Osteoblast (primary cell): ENCODE data around the gene POLD2. TPM values are rescaled to one million over a fixed set of nuclear protein-coding genes. Genes with fewer than 3 reads are reported as not detected.

Experiments
- DNase-seq: peaks from one replicate; pipeline ENCODE4 v3.0.0; 2011; ENCODE audit warnings: low spot score, mixed read lengths; ENCODE audit not compliant: insufficient read length; ENCODE audit errors: missing footprints
- H2AFZ ChIP-seq: 2 replicates; pipeline ENCODE4 v1.6.0; 2011; ENCODE audit warnings: mild to moderate bottlenecking, low read length
- H3K27ac ChIP-seq: 2 replicates; pipeline ENCODE4 v1.5.1; 2011; ENCODE audit warnings: mild to moderate bottlenecking, low read depth, low read length, moderate library complexity
- H3K27me3 ChIP-seq: 2 replicates; pipeline ENCODE4 v1.6.0; 2012; ENCODE audit warnings: mild to moderate bottlenecking, control low read depth, inconsistent platforms, low read length, moderate library complexity; ENCODE audit not compliant: insufficient read depth
- H3K36me3 ChIP-seq: 2 replicates; pipeline ENCODE4 v1.5.1; 2011; ENCODE audit warnings: mild to moderate bottlenecking, low read length, control low read depth, moderate library complexity; ENCODE audit not compliant: insufficient read depth
- H3K4me1 ChIP-seq: 2 replicates; pipeline ENCODE4 v1.5.1; 2011; ENCODE audit warnings: mild to moderate bottlenecking, low read length, control low read depth, moderate library complexity; ENCODE audit not compliant: insufficient read depth
- H3K4me2 ChIP-seq: 2 replicates; pipeline ENCODE4 v1.6.0; 2011; ENCODE audit warnings: mild to moderate bottlenecking, low read length; ENCODE audit not compliant: insufficient read depth
- H3K4me3 ChIP-seq: fragments of 200-600 bp; sonication (generic); 3 replicates; pipeline ENCODE4 v1.5.1; 2012; ENCODE audit warnings: mild to moderate bottlenecking, low read length, inconsistent platforms; ENCODE audit not compliant: insufficient read depth
- H3K79me2 ChIP-seq: 2 replicates; pipeline ENCODE4 v1.6.0; 2012; ENCODE audit warnings: mild to moderate bottlenecking, low read length, control low read depth, inconsistent platforms; ENCODE audit not compliant: insufficient read depth
- H3K9me3 ChIP-seq: 2 replicates; pipeline ENCODE4 v1.5.1; 2011; ENCODE audit warnings: low read depth, low read length, control low read depth
- H4K20me1 ChIP-seq: 2 replicates; pipeline ENCODE4 v1.6.0; 2012; ENCODE audit warnings: mild to moderate bottlenecking, low read length, control low read depth; ENCODE audit not compliant: insufficient read depth
- CTCF ChIP-seq: IDR thresholded peaks from 2 replicates; pipeline ENCODE4 v1.5.1; 2011; ENCODE audit warnings: mild to moderate bottlenecking, low read depth, low read length, moderate library complexity; ENCODE audit errors: extremely low read depth
- total RNA-seq: library from RNA; depleted of rRNA; stranded (reverse); fragments of >200 nt; gene quantifications from 2 replicates; pipeline ENCODE4 v1.2.3, GENCODE V29; 2012

POLD2 gene
- total RNA-seq, 1 donor: 80.3 TPM

- Histone ChIP-seq H4K20me1 (peaks cover 37% of the 10 kb centered on the region), H3K9me3 (no peaks in the 10 kb centered on the region), H3K27ac (no peak overlapping the region), H3K4me2 (no peak overlapping the region), H3K4me1 (no peaks in the 10 kb centered on the region), H3K36me3 (peaks cover 66% of the 10 kb centered on the region), H3K79me2 (peaks cover 24% of the 10 kb centered on the region), H2AFZ (no peak overlapping the region), H3K27me3 (no peaks in the 10 kb centered on the region), H3K4me3 (no peak overlapping the region)
- TF ChIP-seq CTCF: no peak
- peak; percentile 83 for DNase-seq
These were observed 10.2 kb downstream of the POLD2 start for GRCh38 chr7:44112997-44113763.

DNA sequence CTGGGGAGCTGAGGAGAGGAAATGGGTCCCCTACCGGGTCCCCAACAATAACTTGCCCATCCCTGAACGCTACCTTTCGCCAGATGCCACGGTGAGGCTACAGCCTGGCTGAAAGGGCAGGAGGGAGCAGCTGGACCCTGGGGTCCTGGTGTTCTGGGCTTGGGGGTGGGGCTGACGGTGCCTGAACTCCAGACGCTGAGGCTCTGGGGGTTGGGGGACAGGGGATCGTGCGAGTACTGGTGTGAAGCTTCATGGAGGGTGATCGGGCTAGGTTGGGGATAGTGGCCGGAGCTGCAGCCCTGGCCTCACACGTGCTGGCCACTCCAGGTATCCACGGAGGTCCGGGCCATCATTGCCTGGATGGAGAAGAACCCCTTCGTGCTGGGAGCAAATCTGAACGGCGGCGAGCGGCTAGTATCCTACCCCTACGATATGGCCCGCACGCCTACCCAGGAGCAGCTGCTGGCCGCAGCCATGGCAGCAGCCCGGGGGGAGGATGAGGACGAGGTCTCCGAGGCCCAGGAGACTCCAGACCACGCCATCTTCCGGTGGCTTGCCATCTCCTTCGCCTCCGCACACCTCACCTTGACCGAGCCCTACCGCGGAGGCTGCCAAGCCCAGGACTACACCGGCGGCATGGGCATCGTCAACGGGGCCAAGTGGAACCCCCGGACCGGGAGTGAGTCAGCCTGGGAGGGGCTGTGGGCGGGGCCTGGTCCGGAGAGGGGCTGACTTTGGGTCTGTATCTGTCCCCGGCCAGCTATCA lies 10.9 kb downstream of the POLD2 start:
- Histone ChIP-seq H3K4me2 (no peak overlapping the region), H4K20me1 (peaks cover 41% of the 10 kb centered on the region), H3K27me3 (no peaks in the 10 kb centered on the region)

GRCh38 chr7:44111761-44112160 lies 11.6 kb downstream of the POLD2 start:
- H3K4me3 ChIP-seq: no peak overlapping the region
- H3K27me3 ChIP-seq: no peaks in the 10 kb centered on the region
- H3K79me2 ChIP-seq: peaks cover 34% of the 10 kb centered on the region
- no peak overlapping the region for H3K4me2 ChIP-seq
- no peaks in the 10 kb centered on the region for H3K9me3 ChIP-seq
- H3K27ac ChIP-seq: no peak overlapping the region
- DNase-seq: peak; percentile 87
- peaks cover 77% of the 10 kb centered on the region for H3K36me3 ChIP-seq
- H4K20me1 ChIP-seq: peaks cover 47% of the 10 kb centered on the region
- no peak overlapping the region for H2AFZ ChIP-seq
- no peak for TF ChIP-seq CTCF
- peaks cover 3% of the 10 kb centered on the region for H3K4me1 ChIP-seq

More for the DNA sequence above, 10.9 kb downstream of the POLD2 start:
- peaks cover 71% of the 10 kb centered on the region for H3K36me3 ChIP-seq
- H2AFZ ChIP-seq: no peak overlapping the region
- no peak overlapping the region for H3K4me3 ChIP-seq
- H3K9me3 ChIP-seq: no peaks in the 10 kb centered on the region
- H3K4me1 ChIP-seq: no peaks in the 10 kb centered on the region
- no peak for TF ChIP-seq CTCF
- peak; percentile 74 for DNase-seq
- H3K27ac ChIP-seq: no peak overlapping the region
- peaks cover 28% of the 10 kb centered on the region for H3K79me2 ChIP-seq
